Osteoblast (primary cell): ENCODE measurements around the gene SLC46A3. TPM values are rescaled to one million over a fixed set of nuclear protein-coding genes. Genes with fewer than 3 reads are reported as not detected.
A peak's percentile ranks its signal among the peaks of the same experiment; 100 is the strongest.
"Not testable (repeated sequence)": the region's sequence is repeated elsewhere in the genome, so short reads cannot be mapped to it uniquely, and the experiment has no call there.

Experiments
- DNase-seq: peaks from one replicate; pipeline ENCODE4 v3.0.0; 2011; ENCODE audit warnings: low spot score, mixed read lengths; ENCODE audit not compliant: insufficient read length; ENCODE audit errors: missing footprints
- H2AFZ ChIP-seq: 2 replicates; pipeline ENCODE4 v1.6.0; 2011; ENCODE audit warnings: mild to moderate bottlenecking, low read length
- H3K27ac ChIP-seq: 2 replicates; pipeline ENCODE4 v1.5.1; 2011; ENCODE audit warnings: mild to moderate bottlenecking, low read depth, low read length, moderate library complexity
- H3K27me3 ChIP-seq: 2 replicates; pipeline ENCODE4 v1.6.0; 2012; ENCODE audit warnings: mild to moderate bottlenecking, control low read depth, inconsistent platforms, low read length, moderate library complexity; ENCODE audit not compliant: insufficient read depth
- H3K36me3 ChIP-seq: 2 replicates; pipeline ENCODE4 v1.5.1; 2011; ENCODE audit warnings: mild to moderate bottlenecking, low read length, control low read depth, moderate library complexity; ENCODE audit not compliant: insufficient read depth
- H3K4me1 ChIP-seq: 2 replicates; pipeline ENCODE4 v1.5.1; 2011; ENCODE audit warnings: mild to moderate bottlenecking, low read length, control low read depth, moderate library complexity; ENCODE audit not compliant: insufficient read depth
- H3K4me2 ChIP-seq: 2 replicates; pipeline ENCODE4 v1.6.0; 2011; ENCODE audit warnings: mild to moderate bottlenecking, low read length; ENCODE audit not compliant: insufficient read depth
- H3K4me3 ChIP-seq: fragments of 200-600 bp; sonication (generic); 3 replicates; pipeline ENCODE4 v1.5.1; 2012; ENCODE audit warnings: mild to moderate bottlenecking, low read length, inconsistent platforms; ENCODE audit not compliant: insufficient read depth
- H3K79me2 ChIP-seq: 2 replicates; pipeline ENCODE4 v1.6.0; 2012; ENCODE audit warnings: mild to moderate bottlenecking, low read length, control low read depth, inconsistent platforms; ENCODE audit not compliant: insufficient read depth
- H3K9me3 ChIP-seq: 2 replicates; pipeline ENCODE4 v1.5.1; 2011; ENCODE audit warnings: low read depth, low read length, control low read depth
- H4K20me1 ChIP-seq: 2 replicates; pipeline ENCODE4 v1.6.0; 2012; ENCODE audit warnings: mild to moderate bottlenecking, low read length, control low read depth; ENCODE audit not compliant: insufficient read depth
- CTCF ChIP-seq: IDR thresholded peaks from 2 replicates; pipeline ENCODE4 v1.5.1; 2011; ENCODE audit warnings: mild to moderate bottlenecking, low read depth, low read length, moderate library complexity; ENCODE audit errors: extremely low read depth
- total RNA-seq: library from RNA; depleted of rRNA; stranded (reverse); fragments of >200 nt; gene quantifications from 2 replicates; pipeline ENCODE4 v1.2.3, GENCODE V29; 2012

Gene SLC46A3
- total RNA-seq, 1 donor = 11.2 TPM

GRCh38 chr13:28684257-28684656 lies 34.5 kb downstream of the SLC46A3 start:
- H3K27ac ChIP-seq = no peak overlapping the region
- H3K4me3 ChIP-seq = no peak overlapping the region
- no peak for DNase-seq
- no peaks in the 10 kb centered on the region for H4K20me1 ChIP-seq
- TF ChIP-seq CTCF = no peak
- peaks cover 2% of the 10 kb centered on the region for H3K27me3 ChIP-seq
- H3K79me2 ChIP-seq = no peaks in the 10 kb centered on the region
- no peaks in the 10 kb centered on the region for H3K36me3 ChIP-seq
- no peak overlapping the region for H2AFZ ChIP-seq
- H3K4me1 ChIP-seq = no peaks in the 10 kb centered on the region
- H3K4me2 ChIP-seq = no peak overlapping the region
- H3K9me3 ChIP-seq = no peaks in the 10 kb centered on the region

- not testable (repeated sequence) for H3K4me2 ChIP-seq, H3K4me1 ChIP-seq, H2AFZ ChIP-seq, H3K79me2 ChIP-seq, DNase-seq, H3K36me3 ChIP-seq, H3K27ac ChIP-seq, H4K20me1 ChIP-seq, H3K4me3 ChIP-seq, H3K27me3 ChIP-seq, H3K9me3 ChIP-seq
Observed at GRCh38 chr13:28683169-28683568, 35.6 kb downstream of the SLC46A3 start.

GRCh38 chr13:28680541-28680940 lies 38.2 kb downstream of the SLC46A3 start:
- H3K36me3 ChIP-seq = peaks cover 26% of the 10 kb centered on the region
- no peaks in the 10 kb centered on the region for H3K79me2 ChIP-seq
- no peak overlapping the region for H3K4me3 ChIP-seq
- no peaks in the 10 kb centered on the region for H3K9me3 ChIP-seq
- H3K4me1 ChIP-seq = no peaks in the 10 kb centered on the region
- no peak overlapping the region for H2AFZ ChIP-seq
- no peak overlapping the region for H3K27ac ChIP-seq
- TF ChIP-seq CTCF = no peak
- DNase-seq = no peak
- H4K20me1 ChIP-seq = peaks cover 4% of the 10 kb centered on the region
- H3K27me3 ChIP-seq = peaks cover 2% of the 10 kb centered on the region
- H3K4me2 ChIP-seq = no peak overlapping the region

GRCh38 chr13:28679628-28680027 lies 39.1 kb downstream of the SLC46A3 start:
- H3K4me3 ChIP-seq = no peak overlapping the region
- peaks cover 4% of the 10 kb centered on the region for H4K20me1 ChIP-seq
- no peak for DNase-seq
- no peaks in the 10 kb centered on the region for H3K9me3 ChIP-seq
- no peak overlapping the region for H2AFZ ChIP-seq
- H3K36me3 ChIP-seq = peaks cover 31% of the 10 kb centered on the region
- H3K27ac ChIP-seq = no peak overlapping the region
- H3K4me1 ChIP-seq = no peaks in the 10 kb centered on the region
- TF ChIP-seq CTCF = peak; percentile 44
- no peaks in the 10 kb centered on the region for H3K27me3 ChIP-seq
- no peak overlapping the region for H3K4me2 ChIP-seq
- H3K79me2 ChIP-seq = no peaks in the 10 kb centered on the region
